Esophagus muscularis mucosa (tissue), 3 donors: ENCODE measurements around the gene BACE2.

Experiments used
- CTCF ChIP-seq, 3 experiments: fragments of 200-600 bp in 2 of 3; fragments of 450-650 bp in 1 of 3; sonication (generic) in 2 of 3; IDR thresholded peaks; one replicate each; pipeline ENCODE4 v1.5.1; 2017 to 2019; ENCODE audit warnings: antibody characterized with exemption in 3 of 3, mild to moderate bottlenecking in 2 of 3, moderate library complexity in 1 of 3
- POLR2A ChIP-seq: fragments of 450-650 bp; IDR thresholded peaks from one replicate; pipeline ENCODE4 v1.6.1; 2017; ENCODE audit warnings: antibody characterized with exemption, moderate library complexity, mild to moderate bottlenecking, low read depth
- POLR2AphosphoS5 ChIP-seq, 2 donors: sonication (generic); formaldehyde crosslinking; IDR thresholded peaks; one replicate each; pipeline ENCODE4 v1.6.1; 2017; ENCODE audit warnings: antibody characterized with exemption in 2 of 2

- no peak for TF ChIP-seq CTCF (IDR thresholded peaks at IDR 0.05)
- TF ChIP-seq POLR2A, result no peak
- TF ChIP-seq POLR2AphosphoS5 (IDR thresholded peaks at IDR 0.05), result no peak
Measured at GRCh38 chr21:41260428-41260827, 92.5 kb downstream of the BACE2 start.
